OCI-LY3 (cell line): ENCODE measurements around the gene HOXA6.

Source experiments
- CTCF ChIP-seq: fragments of 200-600, 300-600 bp; sonication (generic); IDR thresholded peaks from 2 replicates; pipeline ENCODE4 v1.5.1; 2014; ENCODE audit warnings: antibody characterized with exemption, low read length, low read depth
- EZH2phosphoT487 ChIP-seq: fragments of 200-600 bp; shearing (Covaris generic); IDR thresholded peaks from 2 replicates; pipeline ENCODE4 v1.6.1; 2018; ENCODE audit warnings: antibody characterized with exemption, mixed run types, low read depth

GRCh38 chr7:27137640-27138315 lies 9.8 kb downstream of the HOXA6 start:
- TF ChIP-seq CTCF (no peak), EZH2phosphoT487 (no peak)
